Activated CD8-positive, alpha-beta memory T cell treated with anti-CD3 and anti-CD28 coated beads for 36 hours (primary cell): ENCODE results near the gene HNRNPAB. TPM values are rescaled to one million over a fixed set of nuclear protein-coding genes. Genes with fewer than 3 reads are reported as not detected.

ENCODE experiments used
- CTCF ChIA-PET: fragments of 350-600 bp; sonication (Branson Sonifier 250); formaldehyde crosslinking; loops from one replicate; lab custom pipeline; 2021; ENCODE audit warnings: antibody characterized with exemption; lab: Charles Lee
- POLR2A ChIA-PET: fragments of 350-600 bp; sonication (Branson Sonifier 250); formaldehyde crosslinking; loops from one replicate; lab custom pipeline; 2021; ENCODE audit warnings: antibody characterized with exemption; lab: Charles Lee
- total RNA-seq, 2 experiments: library from RNA; stranded (reverse); gene quantifications; one replicate each; pipeline ENCODE4 v1.2.3, GENCODE V29; 2021

HNRNPAB gene
- total RNA-seq, 2 experiments from 2014 or later = 651 to 672 TPM

GRCh38 chr5:178221853-178222252 is 17.5 kb downstream of the HNRNPAB start:
- CTCF ChIA-PET = interaction anchor here (1.5 kb wide), 1 partner anchor 9 kb away, joined by 4 read pairs; no protein-coding TSS in a partner anchor
- POLR2A ChIA-PET = no interaction called here

GRCh38 chr5:178222292-178222691 is 18.0 kb downstream of the HNRNPAB start:
- POLR2A ChIA-PET = no interaction called here
- CTCF ChIA-PET = interaction anchor here (1.5 kb wide), 1 partner anchor 9 kb away, joined by 4 read pairs; no protein-coding TSS in a partner anchor

GRCh38 chr5:178223196-178223773 is 19.0 kb downstream of the HNRNPAB start:
- ChIA-PET CTCF (interaction anchor here (4.8 kb wide), 1 partner anchor 12 kb away, joined by 22 read pairs; no protein-coding TSS in a partner anchor), POLR2A (no interaction called here)

GRCh38 chr5:178223828-178224335 is 19.5 kb downstream of the HNRNPAB start:
- ChIA-PET CTCF (interaction anchor here (4.8 kb wide), 1 partner anchor 11 kb away, joined by 22 read pairs; no protein-coding TSS in a partner anchor), POLR2A (no interaction called here)

- CTCF ChIA-PET = interaction anchor here (4.8 kb wide), 1 partner anchor 10 kb away, joined by 22 read pairs; no protein-coding TSS in a partner anchor
- POLR2A ChIA-PET = no interaction called here
These were observed 20.1 kb downstream of the HNRNPAB start for GRCh38 chr5:178224403-178224802.

- CTCF ChIA-PET = interaction anchor here (4.8 kb wide), 1 partner anchor 10 kb away, joined by 22 read pairs; no protein-coding TSS in a partner anchor
- POLR2A ChIA-PET = no interaction called here
These were observed 20.8 kb downstream of the HNRNPAB start for GRCh38 chr5:178225174-178225573.

GRCh38 chr5:178227138-178227659 is 22.9 kb downstream of the HNRNPAB start:
- ChIA-PET POLR2A (no interaction called here), CTCF (interaction anchor here (2.9 to 4.8 kb wide), 2 partner anchors 8 to 17 kb away, joined by 6 to 22 read pairs; no protein-coding TSS in a partner anchor)

GRCh38 chr5:178227929-178228328 is 23.6 kb downstream of the HNRNPAB start:
- ChIA-PET CTCF (interaction anchor here (2.9 to 4.8 kb wide), 2 partner anchors 7 to 18 kb away, joined by 6 to 22 read pairs; no protein-coding TSS in a partner anchor), POLR2A (interaction anchor here (1.9 kb wide), 1 partner anchor 13 kb away, joined by 4 read pairs; no protein-coding TSS in a partner anchor)

- CTCF ChIA-PET = interaction anchor here (2.9 kb wide), 1 partner anchor 19 kb away, joined by 6 read pairs; no protein-coding TSS in a partner anchor
- POLR2A ChIA-PET = interaction anchor here (1.4 to 1.9 kb wide), 3 partner anchors 14 to 24 kb away, joined by 4 to 9 read pairs (median 4); partner anchors contain the start of gene HNRNPAB
These were observed 24.3 kb downstream of the HNRNPAB start for GRCh38 chr5:178228609-178229008.

GRCh38 chr5:178229111-178229510 is 24.8 kb downstream of the HNRNPAB start:
- ChIA-PET POLR2A (interaction anchor here (1.4 to 1.9 kb wide), 3 partner anchors 14 to 25 kb away, joined by 4 to 9 read pairs (median 4); partner anchors contain the start of gene HNRNPAB), CTCF (interaction anchor here (2.9 kb wide), 1 partner anchor 19 kb away, joined by 6 read pairs; no protein-coding TSS in a partner anchor)

GRCh38 chr5:178229861-178230260 is 25.5 kb downstream of the HNRNPAB start:
- ChIA-PET POLR2A (interaction anchor here (0.6 to 2.8 kb wide), 5 partner anchors 12 to 26 kb away, joined by 4 to 13 read pairs (median 8); partner anchors contain the start of gene HNRNPAB), CTCF (interaction anchor here (0.6 to 2.9 kb wide), 2 partner anchors 10 to 20 kb away, joined by 4 to 6 read pairs; no protein-coding TSS in a partner anchor)

GRCh38 chr5:178230879-178231538 is 26.7 kb downstream of the HNRNPAB start:
- POLR2A ChIA-PET = interaction anchor here (1.1 to 2.8 kb wide), 3 partner anchors 18 to 27 kb away, joined by 7 to 13 read pairs (median 11); partner anchors contain the start of gene HNRNPAB
- CTCF ChIA-PET = interaction anchor here (0.7 to 1.4 kb wide), 3 partner anchors 9 to 271 kb away, joined by 3 to 4 read pairs (median 4); no protein-coding TSS in a partner anchor

- POLR2A ChIA-PET = interaction anchor here (0.8 to 2.8 kb wide), 6 partner anchors 9 to 27 kb away, joined by 3 to 13 read pairs (median 8); partner anchors contain the start of gene HNRNPAB
- CTCF ChIA-PET = interaction anchor here (0.8 to 1.4 kb wide), 2 partner anchors 10 to 36 kb away, joined by 3 to 4 read pairs; no protein-coding TSS in a partner anchor
These were observed 27.3 kb downstream of the HNRNPAB start for GRCh38 chr5:178231539-178232123.

GRCh38 chr5:178232124-178232919 is 28.0 kb downstream of the HNRNPAB start, which contains the start of gene PHYKPL:
PHYKPL (minus strand) TSS chr5:178232802; CDS start chr5:178232550, 252 bp downstream.
- CTCF ChIA-PET = no interaction called here
- POLR2A ChIA-PET = interaction anchor here (0.8 to 2.8 kb wide), 7 partner anchors 9 to 28 kb away, joined by 3 to 13 read pairs (median 7); partner anchors contain the start of gene HNRNPAB

GRCh38 chr5:178232920-178233429 is 28.6 kb downstream of the HNRNPAB start:
- POLR2A ChIA-PET = interaction anchor here (0.8 to 2.8 kb wide), 3 partner anchors 8 to 29 kb away, joined by 3 to 13 read pairs (median 5); partner anchors contain the start of gene HNRNPAB
- CTCF ChIA-PET = no interaction called here

- CTCF ChIA-PET = interaction anchor here (0.5 to 3.0 kb wide), 13 partner anchors 9 to 1508 kb away, joined by 3 to 22 read pairs (median 3); partner anchors contain the start of genes COL23A1 and HNRNPAB
- POLR2A ChIA-PET = interaction anchor here (1.0 to 1.5 kb wide), 2 partner anchors 30 to 44 kb away, joined by 3 to 5 read pairs; partner anchors contain the start of gene HNRNPAB
These were observed 29.9 kb downstream of the HNRNPAB start for GRCh38 chr5:178234121-178234749.
